H9 (cell line): ENCODE results near the gene BCKDHB. TPM values are rescaled to one million over a fixed set of nuclear protein-coding genes. Genes with fewer than 3 reads are reported as not detected.

Experiments
- DNase-seq: peaks from one replicate; pipeline ENCODE4 v3.0.0-alpha.2; 2017
- H2AFZ ChIP-seq: one replicate; pipeline ENCODE4 v1.6.1; 2013; ENCODE audit warnings: mild to moderate bottlenecking, low read length, control low read depth, moderate library complexity
- H2AK5ac ChIP-seq: 2 replicates; pipeline ENCODE4 v1.6.1; 2013; ENCODE audit warnings: low read length, control low read depth, mixed read lengths; ENCODE audit not compliant: insufficient read length
- H2BK120ac ChIP-seq: one replicate; pipeline ENCODE4 v1.6.1; 2013; ENCODE audit warnings: low read depth, mild to moderate bottlenecking, low read length, control low read depth, inconsistent platforms; ENCODE audit not compliant: poor library complexity, severe bottlenecking
- H2BK12ac ChIP-seq: 2 replicates; pipeline ENCODE4 v1.6.1; 2013; ENCODE audit warnings: low read length, control low read depth, mixed read lengths, low read depth; ENCODE audit not compliant: insufficient read length
- H2BK15ac ChIP-seq: 2 replicates; pipeline ENCODE4 v1.6.1; 2013; ENCODE audit warnings: low read depth, low read length, control low read depth
- H2BK20ac ChIP-seq: one replicate; pipeline ENCODE4 v1.6.1; 2013; ENCODE audit warnings: low read depth, mild to moderate bottlenecking, low read length, control low read depth, inconsistent platforms; ENCODE audit not compliant: poor library complexity, severe bottlenecking
- H2BK5ac ChIP-seq: 2 replicates; pipeline ENCODE4 v1.6.1; 2013; ENCODE audit warnings: low read length, control low read depth, mixed read lengths; ENCODE audit not compliant: insufficient read length
- H3K14ac ChIP-seq: 2 replicates; pipeline ENCODE4 v1.6.1; 2013; ENCODE audit warnings: low read length, control low read depth; ENCODE audit not compliant: insufficient read depth
- H3K18ac ChIP-seq: 2 replicates; pipeline ENCODE4 v1.6.1; 2013; ENCODE audit warnings: low read depth, mild to moderate bottlenecking, mixed read lengths, low read length, control low read depth; ENCODE audit not compliant: insufficient read length
- H3K23ac ChIP-seq: 2 replicates; pipeline ENCODE4 v1.6.1; 2013; ENCODE audit warnings: low read length, control low read depth, mixed read lengths, low read depth; ENCODE audit not compliant: insufficient read length
- H3K23me2 ChIP-seq: 2 replicates; pipeline ENCODE4 v1.6.1; 2013; ENCODE audit warnings: low read depth, mild to moderate bottlenecking, mixed read lengths, low read length, control low read depth; ENCODE audit not compliant: insufficient read length, poor library complexity, severe bottlenecking
- H3K27ac ChIP-seq: 2 replicates; pipeline ENCODE4 v1.5.1; 2013; ENCODE audit warnings: low read length, control low read depth, mixed read lengths, low read depth; ENCODE audit not compliant: insufficient read length
- H3K27me3 ChIP-seq: 2 replicates; pipeline ENCODE4 v1.6.1; 2013; ENCODE audit warnings: low read length, control low read depth, inconsistent platforms; ENCODE audit not compliant: insufficient read depth
- H3K4ac ChIP-seq: 2 replicates; pipeline ENCODE4 v1.6.1; 2013; ENCODE audit warnings: low read depth, mild to moderate bottlenecking, control low read depth, inconsistent platforms, low read length, moderate library complexity
- H3K4me1 ChIP-seq: 2 replicates; pipeline ENCODE4 v1.6.1; 2013; ENCODE audit warnings: low read length, control low read depth, inconsistent platforms; ENCODE audit not compliant: insufficient read depth
- H3K4me2 ChIP-seq: 2 replicates; pipeline ENCODE4 v1.6.1; 2013; ENCODE audit warnings: low read length, control low read depth, mixed read lengths; ENCODE audit not compliant: insufficient read length, insufficient read depth
- H3K56ac ChIP-seq: 2 replicates; pipeline ENCODE4 v1.6.1; 2013; ENCODE audit warnings: low read depth, mild to moderate bottlenecking, mixed read lengths, low read length, control low read depth; ENCODE audit not compliant: insufficient read length
- H3K79me1 ChIP-seq: 2 replicates; pipeline ENCODE4 v1.6.1; 2013; ENCODE audit warnings: low read depth, mild to moderate bottlenecking, moderate library complexity, low read length, control low read depth, inconsistent platforms; ENCODE audit not compliant: insufficient read depth, poor library complexity, severe bottlenecking
- H3K79me2 ChIP-seq: 2 replicates; pipeline ENCODE4 v1.6.1; 2013; ENCODE audit warnings: low read length, control low read depth, inconsistent platforms; ENCODE audit not compliant: insufficient read depth
- H3K9ac ChIP-seq: 2 replicates; pipeline ENCODE4 v1.6.1; 2013; ENCODE audit warnings: low read length, control low read depth, mixed read lengths; ENCODE audit not compliant: insufficient read length; ENCODE audit errors: extremely low read depth
- H3K9me3 ChIP-seq: one replicate; pipeline ENCODE4 v1.6.1; 2013; ENCODE audit warnings: low read depth, low read length, inconsistent platforms; ENCODE audit not compliant: control insufficient read depth
- H3T11ph ChIP-seq: one replicate; pipeline ENCODE4 v1.6.1; 2013; ENCODE audit warnings: mild to moderate bottlenecking, low read length, control low read depth, inconsistent platforms
- H4K20me1 ChIP-seq: one replicate; pipeline ENCODE4 v1.6.1; 2013; ENCODE audit not compliant: control insufficient read depth, insufficient read length, insufficient read depth
- H4K5ac ChIP-seq: 2 replicates; pipeline ENCODE4 v1.6.1; 2013; ENCODE audit warnings: low read depth, mild to moderate bottlenecking, mixed read lengths, low read length, control low read depth; ENCODE audit not compliant: insufficient read length
- H4K8ac ChIP-seq: replicated peaks from 2 replicates; pipeline ENCODE4 v1.6.1; 2013; ENCODE audit warnings: low read length, control low read depth, mixed read lengths, low read depth; ENCODE audit not compliant: insufficient read length
- H4K91ac ChIP-seq: 2 replicates; pipeline ENCODE4 v1.6.1; 2013; ENCODE audit warnings: low read depth, mild to moderate bottlenecking, moderate library complexity, mixed read lengths, low read length, control low read depth; ENCODE audit not compliant: insufficient read length
- H3K27ac Mint-ChIP-seq, 3 experiments: 2 replicates in 2 of 3; 3 replicates in 1 of 3; pipeline ENCODE4 v1.8.0; 2020 to 2021; ENCODE audit warnings: mixed read lengths in 3 of 3, mild to moderate bottlenecking in 1 of 3, moderate library complexity in 1 of 3
- H3K27me3 Mint-ChIP-seq: 2 replicates; pipeline ENCODE4 v1.8.0; 2021; ENCODE audit warnings: low read depth, mild to moderate bottlenecking, moderate library complexity, mixed read lengths
- H3K36me3 Mint-ChIP-seq, 3 experiments: 2 replicates in 2 of 3; 3 replicates in 1 of 3; pipeline ENCODE4 v1.8.0; 2020 to 2021; ENCODE audit warnings: low read depth in 3 of 3, mixed read lengths in 3 of 3; ENCODE audit not compliant: insufficient read depth in 1 of 3
- H3K4me1 Mint-ChIP-seq, 2 experiments: 2 replicates each; pipeline ENCODE4 v1.8.0; 2020; ENCODE audit warnings: mixed read lengths in 2 of 2
- H3K4me3 Mint-ChIP-seq, 2 experiments: 2 replicates in 1 of 2; 3 replicates in 1 of 2; pipeline ENCODE4 v1.8.0; 2020 to 2021; ENCODE audit warnings: mild to moderate bottlenecking in 2 of 2, mixed read lengths in 2 of 2, moderate library complexity in 1 of 2
- H3K9me3 Mint-ChIP-seq, 2 experiments: 2 replicates in 1 of 2; 3 replicates in 1 of 2; pipeline ENCODE4 v1.8.0; 2020; ENCODE audit warnings: mild to moderate bottlenecking in 2 of 2, mixed read lengths in 2 of 2, moderate library complexity in 1 of 2
- WGBS: extraction: QIAGEN DNeasy Blood & Tissue Kit; methylation state at CpG from one replicate; pipeline ENCODE4 v1.1.7; 2013; ENCODE audit warnings: missing lambda C conversion rate, low lambda C conversion rate, mixed read lengths; ENCODE audit not compliant: insufficient read length; ENCODE audit errors: extremely low coverage; 5-methylcytosine and 5-hydroxymethylcytosine counted together
- total RNA-seq: library from RNA; stranded (reverse); gene quantifications from 2 replicates; pipeline ENCODE4 v1.2.1, GENCODE V29; 2021
- TF ChIP-seq, protein P1 (sequence below): fragments of 200-600 bp; sonication (generic); conservative IDR thresholded peaks from 3 replicates; pipeline ENCODE4 v1.8.0; 2021; ENCODE audit warnings: antibody characterized with exemption, mild to moderate bottlenecking

Gene BCKDHB
- total RNA-seq, 1 experiment from 2014 or later = 26.6 TPM

DNA sequence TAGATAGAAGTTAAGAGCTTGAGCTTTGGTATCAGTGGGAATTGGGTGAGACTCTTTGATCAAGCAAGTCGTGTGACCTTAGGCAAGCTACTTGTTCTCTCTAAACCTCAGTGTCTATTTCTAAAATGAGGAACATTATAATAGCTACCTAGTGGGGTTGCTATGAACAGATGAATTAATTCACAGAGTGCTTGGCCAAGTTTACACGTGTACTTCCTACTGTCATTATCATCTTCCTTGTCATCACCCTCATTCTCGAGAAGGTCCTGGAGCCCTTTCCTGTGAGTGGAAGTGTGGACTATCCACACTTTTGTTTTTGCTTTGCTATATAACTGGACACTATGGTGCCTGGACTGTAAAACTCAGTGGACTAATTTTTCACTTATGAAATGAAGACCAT, 64.0 kb downstream of the BCKDHB start:
- H2BK20ac ChIP-seq = no peak overlapping the region
- Mint-ChIP-seq H3K9me3 (no peaks in the 10 kb centered on the region), H3K27me3 (no peaks in the 10 kb centered on the region), H3K4me1 (no peaks in the 10 kb centered on the region), H3K27ac (no peak overlapping the region), H3K36me3 (peaks cover 0 to 4% (median 3%) of the 10 kb centered on the region in 3 experiments; a peak in 5 of 7 replicates), H3K4me3 (no peak overlapping the region)
- no peak overlapping the region for H3K4me2 ChIP-seq
- no peak overlapping the region for H3T11ph ChIP-seq
- H4K8ac ChIP-seq = no peak overlapping the region
- no peak overlapping the region for H3K23ac ChIP-seq
- H4K5ac ChIP-seq = no peak overlapping the region
- H3K4ac ChIP-seq = no peak overlapping the region
- no peak overlapping the region for H2AK5ac ChIP-seq
- no peak overlapping the region for H3K9ac ChIP-seq
- no peak overlapping the region for H4K91ac ChIP-seq
- no peak overlapping the region for H2BK120ac ChIP-seq
- no peaks in the 10 kb centered on the region for H3K23me2 ChIP-seq
- H3K9me3 ChIP-seq = no peaks in the 10 kb centered on the region
- H2BK15ac ChIP-seq = no peak overlapping the region
- DNase-seq = no peak
- no peak overlapping the region for H3K56ac ChIP-seq
- H3K79me1 ChIP-seq = no peaks in the 10 kb centered on the region
- no peak overlapping the region for H2BK12ac ChIP-seq
- H3K27me3 ChIP-seq = no peaks in the 10 kb centered on the region
- no peaks in the 10 kb centered on the region for H3K4me1 ChIP-seq
- H2AFZ ChIP-seq = no peak overlapping the region
- H3K27ac ChIP-seq = no peak overlapping the region
- H2BK5ac ChIP-seq = no peak overlapping the region
- no peaks in the 10 kb centered on the region for H3K79me2 ChIP-seq
- WGBS = no CpG with 5 or more reads among the region's 3 CpGs
- TF ChIP-seq, protein P1, sequence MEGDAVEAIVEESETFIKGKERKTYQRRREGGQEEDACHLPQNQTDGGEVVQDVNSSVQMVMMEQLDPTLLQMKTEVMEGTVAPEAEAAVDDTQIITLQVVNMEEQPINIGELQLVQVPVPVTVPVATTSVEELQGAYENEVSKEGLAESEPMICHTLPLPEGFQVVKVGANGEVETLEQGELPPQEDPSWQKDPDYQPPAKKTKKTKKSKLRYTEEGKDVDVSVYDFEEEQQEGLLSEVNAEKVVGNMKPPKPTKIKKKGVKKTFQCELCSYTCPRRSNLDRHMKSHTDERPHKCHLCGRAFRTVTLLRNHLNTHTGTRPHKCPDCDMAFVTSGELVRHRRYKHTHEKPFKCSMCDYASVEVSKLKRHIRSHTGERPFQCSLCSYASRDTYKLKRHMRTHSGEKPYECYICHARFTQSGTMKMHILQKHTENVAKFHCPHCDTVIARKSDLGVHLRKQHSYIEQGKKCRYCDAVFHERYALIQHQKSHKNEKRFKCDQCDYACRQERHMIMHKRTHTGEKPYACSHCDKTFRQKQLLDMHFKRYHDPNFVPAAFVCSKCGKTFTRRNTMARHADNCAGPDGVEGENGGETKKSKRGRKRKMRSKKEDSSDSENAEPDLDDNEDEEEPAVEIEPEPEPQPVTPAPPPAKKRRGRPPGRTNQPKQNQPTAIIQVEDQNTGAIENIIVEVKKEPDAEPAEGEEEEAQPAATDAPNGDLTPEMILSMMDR = no peak
- no peaks in the 10 kb centered on the region for H4K20me1 ChIP-seq
- no peak overlapping the region for H3K18ac ChIP-seq
- H3K14ac ChIP-seq = no peak overlapping the region
